Hepatocyte (in vitro differentiated cells): ENCODE measurements around the gene RBBP6. TPM values are rescaled to one million over a fixed set of nuclear protein-coding genes. Genes with fewer than 3 reads are reported as not detected.
"Not testable (repeated sequence)": the region's sequence is repeated elsewhere in the genome, so short reads cannot be mapped to it uniquely, and the experiment has no call there.

Experiments used
- DNase-seq: peaks from one replicate; pipeline ENCODE4 v3.0.0-alpha.2; 2016; ENCODE audit warnings: low spot score
- H2AFZ ChIP-seq: fragments of 200-600 bp; sonication (generic); 2 replicates; pipeline ENCODE4 v1.6.0; 2016; ENCODE audit warnings: antibody characterized with exemption, mild to moderate bottlenecking
- H3K27ac ChIP-seq: fragments of 200-600 bp; sonication (generic); 2 replicates; pipeline ENCODE4 v1.5.1; 2016; ENCODE audit warnings: mild to moderate bottlenecking
- H3K27me3 ChIP-seq: fragments of 200-600 bp; sonication (generic); 2 replicates; pipeline ENCODE4 v1.6.1; 2016
- H3K36me3 ChIP-seq: fragments of 200-600 bp; sonication (generic); replicated peaks from 2 replicates; pipeline ENCODE4 v1.5.1; 2016; ENCODE audit warnings: low read depth; ENCODE audit not compliant: insufficient read depth
- H3K4me1 ChIP-seq: fragments of 200-600 bp; sonication (generic); 2 replicates; pipeline ENCODE4 v1.5.1; 2016; ENCODE audit warnings: mild to moderate bottlenecking, moderate library complexity; ENCODE audit not compliant: insufficient read depth
- H3K4me2 ChIP-seq: fragments of 200-600 bp; sonication (generic); 2 replicates; pipeline ENCODE4 v1.6.0; 2016
- H3K4me3 ChIP-seq: fragments of 200-600 bp; sonication (generic); 2 replicates; pipeline ENCODE4 v1.5.1; 2016; ENCODE audit warnings: mild to moderate bottlenecking
- H3K79me2 ChIP-seq: fragments of 200-600 bp; sonication (generic); 2 replicates; pipeline ENCODE4 v1.6.0; 2017; ENCODE audit warnings: mild to moderate bottlenecking
- H3K9me2 ChIP-seq: fragments of 200-600 bp; sonication (generic); replicated peaks from 2 replicates; pipeline ENCODE4 v1.6.0; 2017; ENCODE audit warnings: mild to moderate bottlenecking; ENCODE audit not compliant: insufficient read depth
- H3K9me3 ChIP-seq: fragments of 200-600 bp; sonication (generic); 2 replicates; pipeline ENCODE4 v1.5.1; 2016; ENCODE audit warnings: low read depth, mild to moderate bottlenecking
- H4K20me1 ChIP-seq: fragments of 200-600 bp; sonication (generic); 2 replicates; pipeline ENCODE4 v1.6.0; 2016; ENCODE audit warnings: mild to moderate bottlenecking; ENCODE audit not compliant: insufficient read depth, poor library complexity, severe bottlenecking
- CTCF ChIP-seq: fragments of 200-600 bp; sonication (generic); IDR thresholded peaks from 2 replicates; pipeline ENCODE4 v1.5.1; 2016; ENCODE audit warnings: antibody characterized with exemption, mild to moderate bottlenecking; ENCODE audit not compliant: poor library complexity
- EZH2 ChIP-seq: fragments of 200-600 bp; sonication (generic); IDR thresholded peaks from 2 replicates; pipeline ENCODE4 v1.6.1; 2016; ENCODE audit warnings: antibody characterized with exemption, mild to moderate bottlenecking, borderline replicate concordance
- EZH2phosphoT487 ChIP-seq: fragments of 200-600 bp; sonication (generic); IDR thresholded peaks from one replicate; pipeline ENCODE4 v1.6.1; 2018; ENCODE audit warnings: antibody characterized with exemption, mild to moderate bottlenecking, low read depth, moderate library complexity; ENCODE audit not compliant: unreplicated experiment, severe bottlenecking
- WGBS: methylation state at CpG from one replicate; pipeline ENCODE4 v1.1.6; 2016; ENCODE audit warnings: low lambda C conversion rate; ENCODE audit errors: missing lambda C conversion rate; 5-methylcytosine and 5-hydroxymethylcytosine counted together
- polyA plus RNA-seq: library from polyadenylated mRNA; unstranded; fragments of >200 nt; fragmentation: Nextera tagmentation; extraction: Ambion mirVana; gene quantifications from 2 replicates; pipeline ENCODE4 v1.2.1, GENCODE V29; 2016
- total RNA-seq: library from RNA; depleted of rRNA; stranded (reverse); fragments of >200 nt; gene quantifications from 2 replicates; pipeline ENCODE4 v1.2.3, GENCODE V29; 2014

The RBBP6 gene
- total and polyA plus RNA-seq, 2 experiments from 2014 or later = 43.7 to 45.6 TPM

DNA sequence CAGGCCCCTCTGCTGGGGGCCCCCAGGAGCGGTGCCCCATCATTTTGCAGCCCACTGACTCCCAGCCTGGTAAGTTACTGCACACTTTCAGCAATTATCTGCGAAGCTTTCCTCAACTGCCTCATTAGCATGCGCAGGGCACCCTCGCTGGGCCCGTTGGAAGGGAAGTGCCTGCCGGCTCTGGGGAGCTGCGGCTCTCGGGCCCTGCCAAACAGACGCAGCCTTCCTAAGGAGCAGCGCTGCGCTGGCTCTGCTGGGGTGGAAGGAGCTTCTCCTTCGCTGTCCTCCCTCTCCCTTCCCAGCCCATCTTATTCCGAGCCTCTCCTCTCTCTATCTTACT lies 71.0 kb downstream of the RBBP6 start:
- TF ChIP-seq EZH2 = no peak
- TF ChIP-seq CTCF = no peak
- TF ChIP-seq EZH2phosphoT487 = no peak
- Histone ChIP-seq H3K36me3 (no peaks in the 10 kb centered on the region), H4K20me1 (no peaks in the 10 kb centered on the region), H3K27ac (no peak overlapping the region), H3K79me2 (no peaks in the 10 kb centered on the region), H3K4me1 (peaks cover 10% of the 10 kb centered on the region), H3K9me3 (no peaks in the 10 kb centered on the region), H3K9me2 (no peaks in the 10 kb centered on the region), H3K27me3 (peaks cover 37% of the 10 kb centered on the region), H2AFZ (peak overlapping the region; percentile 76), H3K4me3 (no peak overlapping the region), H3K4me2 (peak overlapping the region; percentile 81)
- DNase-seq = peak; percentile 32
- 6% methylated on average over 13 of the region's 13 CpGs for WGBS

DNA sequence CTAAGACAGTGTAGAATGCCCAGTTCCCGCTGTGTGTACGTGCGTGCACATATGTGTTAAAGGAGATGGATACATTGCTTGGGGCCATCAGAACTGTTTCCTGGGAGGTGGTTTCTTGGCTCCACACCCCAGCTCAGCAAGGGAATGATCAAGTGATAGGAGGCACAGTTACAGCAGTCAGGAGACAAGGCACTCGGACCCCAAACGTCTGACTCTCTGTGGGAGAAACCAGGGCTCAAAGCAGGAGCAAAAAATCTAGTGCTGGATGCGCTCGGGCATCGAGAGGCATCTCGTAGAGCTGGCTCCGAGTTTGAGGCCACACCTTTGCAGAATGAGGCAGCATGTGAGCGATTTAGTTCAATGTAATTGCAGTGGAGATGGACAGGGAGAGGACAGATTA lies 71.9 kb downstream of the RBBP6 start:
- Histone ChIP-seq H3K4me2 (no peak overlapping the region), H3K79me2 (no peaks in the 10 kb centered on the region), H3K27me3 (peaks cover 37% of the 10 kb centered on the region), H3K9me3 (no peaks in the 10 kb centered on the region), H3K4me1 (peaks cover 10% of the 10 kb centered on the region), H3K4me3 (no peak overlapping the region), H3K9me2 (no peaks in the 10 kb centered on the region), H3K36me3 (no peaks in the 10 kb centered on the region), H4K20me1 (no peaks in the 10 kb centered on the region), H2AFZ (no peak overlapping the region), H3K27ac (no peak overlapping the region)
- no peak for TF ChIP-seq EZH2
- no peak for TF ChIP-seq EZH2phosphoT487
- TF ChIP-seq CTCF = no peak
- 88% methylated on average over 11 of the region's 11 CpGs for WGBS
- no peak for DNase-seq

- no peak for DNase-seq
- H2AFZ ChIP-seq = no peak overlapping the region
- H3K4me1 ChIP-seq = peaks cover 10% of the 10 kb centered on the region
- 83% methylated on average over 4 of the region's 4 CpGs for WGBS
- TF ChIP-seq EZH2 (no peak), EZH2phosphoT487 (no peak), CTCF (no peak)
- H3K27ac ChIP-seq = no peak overlapping the region
- no peaks in the 10 kb centered on the region for H3K9me2 ChIP-seq
- H3K9me3 ChIP-seq = no peaks in the 10 kb centered on the region
- no peaks in the 10 kb centered on the region for H3K79me2 ChIP-seq
- H3K4me3 ChIP-seq = no peak overlapping the region
- H3K36me3 ChIP-seq = no peaks in the 10 kb centered on the region
- H4K20me1 ChIP-seq = no peaks in the 10 kb centered on the region
- peaks cover 37% of the 10 kb centered on the region for H3K27me3 ChIP-seq
- no peak overlapping the region for H3K4me2 ChIP-seq
Observed at GRCh38 chr16:24612656-24613055, 73.3 kb downstream of the RBBP6 start.

GRCh38 chr16:24613267-24613666 lies 73.9 kb downstream of the RBBP6 start:
- DNase-seq, H3K36me3 ChIP-seq, H4K20me1 ChIP-seq, H3K79me2 ChIP-seq, H3K9me3 ChIP-seq, H3K4me3 ChIP-seq, H3K9me2 ChIP-seq, H3K27ac ChIP-seq, H3K4me2 ChIP-seq, H2AFZ ChIP-seq: not testable (repeated sequence)
- peaks cover 35% of the 10 kb centered on the region for H3K27me3 ChIP-seq
- H3K4me1 ChIP-seq = peaks cover 10% of the 10 kb centered on the region
- WGBS = 97% methylated on average over 5 of the region's 5 CpGs
